SU-DHL-6 (cell line): ENCODE results near the gene CDH23.

Source experiments
- H2AFZ ChIP-seq: fragments of 200-600 bp; sonication (generic); 2 replicates; pipeline ENCODE4 v1.6.1; 2014; ENCODE audit warnings: low read depth, mild to moderate bottlenecking, moderate library complexity, mixed read lengths, antibody characterized with exemption, low read length; ENCODE audit not compliant: severe bottlenecking
- H3F3A ChIP-seq: fragments of 200-600 bp; shearing (Covaris generic); 2 replicates; pipeline ENCODE4 v1.6.0; 2016; ENCODE audit warnings: antibody characterized with exemption, mild to moderate bottlenecking; ENCODE audit not compliant: insufficient read depth
- H3K27ac ChIP-seq: fragments of 200-600 bp; sonication (generic); 2 replicates; pipeline ENCODE4 v1.5.1; 2016; ENCODE audit warnings: low read depth, mild to moderate bottlenecking, low read length, moderate library complexity, mixed read lengths
- H3K27me3 ChIP-seq: fragments of 200-600 bp; sonication (generic), shearing (Covaris generic); 2 replicates; pipeline ENCODE4 v1.6.0; 2014; ENCODE audit warnings: mild to moderate bottlenecking, low read length
- H3K36me3 ChIP-seq: fragments of 200-600 bp; sonication (generic); 2 replicates; pipeline ENCODE4 v1.6.1; 2014; ENCODE audit warnings: mild to moderate bottlenecking, low read length, mixed read lengths
- H3K4me2 ChIP-seq: fragments of 300-600, 200-600 bp; shearing (Covaris generic), sonication (generic); 2 replicates; pipeline ENCODE4 v1.6.0; 2014; ENCODE audit warnings: low read length, low read depth, mild to moderate bottlenecking; ENCODE audit not compliant: poor library complexity, severe bottlenecking
- H3K4me3 ChIP-seq: fragments of 200-600 bp; sonication (generic); 2 replicates; pipeline ENCODE4 v1.5.1; 2014; ENCODE audit warnings: antibody characterized with exemption, low read length, mild to moderate bottlenecking, mixed read lengths; ENCODE audit not compliant: insufficient read depth, poor library complexity, severe bottlenecking
- H3K79me2 ChIP-seq: fragments of 200-600 bp; sonication (generic); 2 replicates; pipeline ENCODE4 v1.6.1; 2014; ENCODE audit warnings: mild to moderate bottlenecking, low read length, moderate library complexity; ENCODE audit not compliant: insufficient read depth
- H3K9ac ChIP-seq: fragments of 200-600 bp; sonication (generic); 2 replicates; pipeline ENCODE4 v1.7.0; 2014; ENCODE audit warnings: mild to moderate bottlenecking, low read length
- H3K9me2 ChIP-seq: fragments of 200-600 bp; sonication (generic); replicated peaks from 2 replicates; pipeline ENCODE4 v1.6.1; 2014; ENCODE audit warnings: low read length; ENCODE audit not compliant: insufficient read depth
- H3K9me3 ChIP-seq: fragments of 200-600 bp; sonication (generic); 2 replicates; pipeline ENCODE4 v1.6.1; 2014; ENCODE audit warnings: low read length, mixed read lengths; ENCODE audit not compliant: insufficient read depth
- H4K20me1 ChIP-seq: fragments of 200-600 bp; sonication (generic); 2 replicates; pipeline ENCODE4 v1.6.1; 2014; ENCODE audit warnings: low read depth, mild to moderate bottlenecking, antibody characterized with exemption, low read length, moderate library complexity, mixed read lengths
- CTCF ChIP-seq: fragments of 200-600 bp; sonication (generic); IDR thresholded peaks from one replicate; pipeline ENCODE4 v1.5.1; 2017; ENCODE audit warnings: antibody characterized with exemption, mild to moderate bottlenecking, low read length, moderate library complexity; ENCODE audit not compliant: insufficient read depth, poor library complexity, severe bottlenecking
- EZH2phosphoT487 ChIP-seq: fragments of 200-600 bp; sonication (generic), shearing (Covaris generic); conservative IDR thresholded peaks from 2 replicates; pipeline ENCODE4 v1.6.1; 2018; ENCODE audit warnings: mild to moderate bottlenecking, antibody characterized with exemption, low read length, moderate library complexity, mixed read lengths

CDH23 gene

GRCh38 chr10:71607082-71607443 lies 210.3 kb downstream of the CDH23 start:
- TF ChIP-seq CTCF, result no peak
- Histone ChIP-seq H4K20me1 (no peaks in the 10 kb centered on the region), H3K4me3 (no peak overlapping the region), H3K79me2 (no peaks in the 10 kb centered on the region), H2AFZ (no peak overlapping the region), H3K27ac (no peak overlapping the region), H3K4me2 (no peak overlapping the region), H3K9me3 (no peaks in the 10 kb centered on the region), H3K9ac (no peak overlapping the region), H3K9me2 (no peaks in the 10 kb centered on the region), H3F3A (no peaks in the 10 kb centered on the region), H3K36me3 (no peaks in the 10 kb centered on the region), H3K27me3 (no peaks in the 10 kb centered on the region)

GRCh38 chr10:71608819-71609768 lies 212.4 kb downstream of the CDH23 start:
- no peaks in the 10 kb centered on the region for H3K27me3 ChIP-seq
- H3K27ac ChIP-seq, result no peak overlapping the region
- no peak overlapping the region for H3K4me3 ChIP-seq
- H3K79me2 ChIP-seq, result no peaks in the 10 kb centered on the region
- no peak overlapping the region for H3K4me2 ChIP-seq
- no peaks in the 10 kb centered on the region for H3F3A ChIP-seq
- H2AFZ ChIP-seq, result no peak overlapping the region
- no peaks in the 10 kb centered on the region for H4K20me1 ChIP-seq
- H3K9ac ChIP-seq, result no peak overlapping the region
- no peaks in the 10 kb centered on the region for H3K36me3 ChIP-seq
- H3K9me2 ChIP-seq, result no peaks in the 10 kb centered on the region
- peak; percentile 79 for TF ChIP-seq CTCF
- no peak for TF ChIP-seq EZH2phosphoT487
- no peaks in the 10 kb centered on the region for H3K9me3 ChIP-seq

- Histone ChIP-seq H3K79me2 (no peaks in the 10 kb centered on the region), H2AFZ (no peak overlapping the region), H3K27me3 (no peaks in the 10 kb centered on the region), H3K4me3 (no peak overlapping the region), H3F3A (no peaks in the 10 kb centered on the region), H3K27ac (no peak overlapping the region), H3K9me3 (no peaks in the 10 kb centered on the region), H3K36me3 (no peaks in the 10 kb centered on the region), H3K4me2 (no peak overlapping the region), H3K9ac (no peak overlapping the region), H4K20me1 (no peaks in the 10 kb centered on the region), H3K9me2 (no peaks in the 10 kb centered on the region)
- TF ChIP-seq CTCF (no peak), EZH2phosphoT487 (no peak)
Measured at GRCh38 chr10:71610651-71611050, 213.9 kb downstream of the CDH23 start.
